DMS 273 (cell line): ENCODE data around the gene DNAJC5.

Source experiments
- DNase-seq: peaks from one replicate; lab custom pipeline; 2025; ENCODE audit not compliant: unreplicated experiment; lab: John Stamatoyannopoulos, UW

DNAJC5 gene

DNA sequence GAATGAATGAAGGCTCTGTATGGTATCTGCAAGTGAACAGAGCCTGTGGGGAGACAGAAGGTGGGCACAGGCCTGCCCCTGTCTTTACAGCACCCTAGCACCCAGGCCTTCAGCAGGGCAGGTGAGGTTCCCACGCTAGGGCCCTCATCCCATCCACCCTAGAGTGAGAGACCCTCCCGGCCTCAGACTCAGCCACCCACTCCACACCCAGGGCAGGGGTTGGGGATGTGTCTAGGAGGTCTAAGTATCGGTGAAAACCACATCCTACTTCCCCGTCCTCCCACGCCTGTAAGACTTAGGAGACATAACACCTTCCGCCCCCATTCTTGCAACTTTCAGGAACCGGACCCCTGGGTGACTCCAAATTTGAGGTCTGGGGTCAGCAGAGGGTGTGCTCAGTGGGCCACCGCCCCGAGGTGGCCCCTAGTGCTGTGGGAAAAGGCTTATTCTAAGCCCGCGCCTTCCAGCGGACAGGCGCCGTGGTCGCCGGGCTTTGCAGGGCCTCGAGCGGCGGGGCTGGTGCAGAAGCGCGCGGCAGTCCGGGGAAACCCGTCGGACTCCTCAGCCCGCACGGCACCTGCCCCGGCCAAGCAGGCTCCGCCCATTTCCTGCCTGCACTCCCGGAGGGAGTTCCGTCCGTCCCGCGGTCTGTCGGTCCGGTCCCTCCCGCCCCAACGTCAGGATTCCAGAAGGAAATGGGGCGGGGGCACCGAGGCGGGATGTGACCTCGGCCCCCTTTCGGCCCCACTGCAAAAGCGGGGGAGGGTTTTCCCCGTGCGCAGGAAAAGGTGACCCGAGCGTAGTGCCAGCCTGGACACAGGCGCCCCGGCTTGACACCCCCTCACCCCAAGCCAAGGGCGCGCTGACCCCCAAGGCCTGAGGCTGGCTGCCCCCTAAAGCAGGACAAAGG, 83.6 kb downstream of the DNAJC5 start:
- DNase-seq, result peak; percentile 51

DNA sequence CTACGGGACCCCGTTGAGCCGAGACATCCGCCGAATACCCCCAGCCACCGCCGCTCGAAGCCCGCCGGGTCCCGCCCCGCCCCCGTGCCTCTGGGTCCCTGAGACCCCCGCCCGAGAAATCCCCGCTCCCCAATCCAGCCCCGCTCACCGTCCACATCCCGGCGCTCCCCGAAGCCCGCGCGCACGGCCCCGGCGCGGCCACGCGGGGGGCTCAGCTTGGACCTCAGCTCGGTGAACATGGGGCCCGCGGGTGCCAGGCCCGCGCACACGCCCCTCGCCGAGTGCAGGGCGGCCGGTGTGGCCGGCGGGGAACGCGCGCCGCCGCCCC, 84.3 kb downstream of the DNAJC5 start:
- DNase-seq, result no peak

DNA sequence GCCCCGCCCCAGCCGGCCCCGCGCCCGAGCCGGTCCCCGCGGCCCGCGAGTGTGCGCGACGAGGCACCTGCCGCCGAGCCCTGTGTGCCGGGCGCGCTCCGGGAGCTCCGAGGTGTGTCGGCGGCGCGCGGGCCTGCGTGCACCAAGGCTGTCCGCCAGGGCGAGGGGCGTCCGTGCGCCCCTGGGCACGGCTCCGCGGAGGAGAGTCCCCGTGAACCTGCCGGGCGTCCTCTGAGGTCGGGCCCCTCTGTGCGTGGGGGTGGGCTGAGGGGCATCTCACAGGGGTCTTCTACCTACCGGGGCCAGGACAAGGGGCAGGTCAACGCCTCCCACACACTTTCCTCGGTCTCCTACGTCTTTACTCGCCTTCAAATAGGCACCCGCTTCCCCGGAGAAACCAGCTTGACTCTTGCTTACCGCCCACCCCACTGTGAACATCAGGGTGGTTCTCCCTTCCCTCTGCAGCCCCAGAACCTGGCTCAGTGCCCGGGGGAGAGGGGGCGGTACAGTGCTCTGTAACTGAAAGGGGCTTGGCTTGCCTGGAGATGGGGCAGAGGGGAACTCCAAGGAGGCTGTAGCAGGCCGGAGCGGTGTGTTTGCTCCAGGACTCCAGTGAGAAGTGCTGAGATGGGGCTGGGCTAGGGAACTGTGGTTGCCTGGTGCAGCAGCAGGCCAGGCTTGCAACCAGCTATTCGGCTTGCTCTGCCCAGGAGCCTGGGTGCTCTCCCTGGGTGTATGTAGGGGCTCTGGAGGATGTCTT, 84.8 kb downstream of the DNAJC5 start, which contains the start of gene SAMD10:
Gene SAMD10 (minus strand): TSS at position 86 of the 760 bp plus-strand sequence. CDS start 175 bp downstream, outside the sequence.
- peak; percentile 91 for DNase-seq

DNA sequence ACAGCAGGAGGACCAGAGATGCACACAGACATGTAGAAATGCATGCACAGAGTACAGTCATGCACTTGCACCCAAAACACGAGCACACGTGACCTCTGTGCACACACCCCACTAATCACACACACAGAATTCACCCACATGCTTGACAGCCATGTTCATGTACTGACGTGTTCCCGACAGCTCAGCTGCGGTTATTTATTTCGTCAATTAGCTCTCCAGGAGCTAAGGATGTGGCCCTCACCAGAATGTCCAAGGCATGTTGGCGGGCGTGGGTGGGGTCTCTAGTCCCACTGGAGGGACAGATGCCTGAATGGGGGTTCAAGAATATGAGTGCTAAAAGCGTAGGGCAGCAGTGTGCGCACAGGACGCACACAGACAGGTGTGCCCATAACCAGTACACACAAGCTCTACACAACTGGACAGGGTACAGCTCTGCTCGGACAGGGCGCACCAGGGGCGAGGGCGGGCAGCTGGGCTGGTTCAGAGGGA, 85.4 kb downstream of the DNAJC5 start:
- DNase-seq, result no peak

DNA sequence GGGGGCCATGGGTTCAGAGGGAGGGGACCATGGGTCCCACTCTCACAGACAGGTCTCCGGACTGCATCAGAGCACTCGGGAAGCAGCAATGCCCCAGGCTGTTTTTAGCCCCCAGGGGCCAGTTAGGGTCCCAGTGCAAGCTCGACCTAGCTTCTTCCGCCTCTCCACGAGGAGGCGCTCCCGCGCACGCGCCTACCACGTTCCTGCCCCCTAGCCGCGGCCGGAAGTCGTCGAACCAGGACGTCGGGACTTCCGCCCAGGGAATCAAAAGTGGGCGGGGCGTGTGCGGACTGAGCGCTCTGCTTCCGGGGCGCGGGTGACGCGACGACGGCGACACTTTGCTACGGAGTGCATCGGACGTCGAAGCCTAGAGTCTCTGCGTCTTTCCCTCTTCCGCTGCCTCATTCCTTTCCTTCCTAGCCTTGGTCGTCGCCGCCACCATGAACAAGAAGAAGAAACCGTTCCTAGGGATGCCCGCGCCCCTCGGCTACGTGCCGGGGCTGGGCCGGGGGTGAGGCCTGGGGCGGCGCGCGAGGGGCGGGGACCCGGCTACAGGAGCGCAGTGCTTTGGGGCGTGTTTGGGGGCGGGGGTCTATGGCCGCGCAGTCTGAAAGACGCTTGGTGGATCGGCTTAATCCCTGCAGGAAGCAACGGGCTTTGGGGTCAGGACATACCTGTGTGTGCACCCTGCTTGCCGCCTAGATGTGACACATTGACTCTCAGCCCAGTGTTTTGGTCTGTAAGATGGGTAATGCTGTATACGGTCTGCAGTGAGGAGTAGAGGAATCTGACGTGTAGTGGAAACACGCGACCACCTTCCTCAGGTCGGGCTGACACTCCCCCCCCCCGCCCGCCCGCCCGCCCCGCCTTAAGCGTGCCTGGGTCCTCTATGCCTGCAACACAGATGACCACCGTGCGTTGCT, 86.1 kb downstream of the DNAJC5 start, which contains the start of gene PRPF6:
Gene PRPF6 (plus strand): TSS at position 327 of the 923 bp plus-strand sequence. CDS start 114 bp downstream, at position 441.
- DNase-seq, result peak; percentile 99

DNA sequence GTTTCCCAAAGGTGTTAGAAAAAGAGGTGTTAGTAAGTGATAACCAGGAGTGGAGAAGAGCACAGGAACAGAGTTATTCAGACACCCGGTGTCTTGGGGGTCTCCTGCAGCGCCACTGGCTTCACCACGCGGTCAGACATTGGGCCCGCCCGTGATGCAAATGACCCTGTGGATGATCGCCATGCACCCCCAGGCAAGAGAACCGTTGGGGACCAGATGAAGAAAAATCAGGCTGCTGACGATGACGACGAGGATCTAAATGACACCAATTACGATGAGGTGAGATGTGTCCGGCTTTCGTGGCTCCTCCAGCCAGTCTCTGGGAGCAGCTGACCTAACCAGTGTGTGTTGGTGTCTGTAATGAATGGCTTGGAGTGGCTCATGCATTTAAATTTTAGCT, 88.0 kb downstream of the DNAJC5 start:
- no peak for DNase-seq
